K562 (cell line): ENCODE measurements around the gene GATC.

Experiments used
- CBFA2T3 ChIP-seq: fragments of 450-650 bp; IDR thresholded peaks from 2 replicates; pipeline ENCODE4 v1.6.1; 2017
- EZH2 ChIP-seq: IDR thresholded peaks from 2 replicates; pipeline ENCODE4 v1.6.1; 2012; ENCODE audit warnings: low read depth, mild to moderate bottlenecking, inconsistent platforms, low read length, borderline replicate concordance
- FOXA1 ChIP-seq: fragments of 450-650 bp; IDR thresholded peaks from 2 replicates; pipeline ENCODE4 v1.6.1; 2016; ENCODE audit warnings: mild to moderate bottlenecking, borderline replicate concordance
- FOXM1 ChIP-seq, 2 experiments: fragments of 450-650 bp in 1 of 2; sonication (generic) in 1 of 2; formaldehyde crosslinking in 1 of 2; IDR thresholded peaks; 2 replicates each; pipeline versions ENCODE4 v1.6.1 to v1.9.0; 2017 to 2022; ENCODE audit warnings: low read depth in 2 of 2, mild to moderate bottlenecking in 2 of 2, missing genetic modification reagents in 1 of 2, moderate library complexity in 1 of 2
- KDM1A ChIP-seq, 2 experiments: fragments of 450-650 bp; IDR thresholded peaks; 2 replicates each; pipeline ENCODE4 v1.6.1; 2016; ENCODE audit warnings: mild to moderate bottlenecking in 2 of 2
- KLF16 ChIP-seq: IDR thresholded peaks from 2 replicates; pipeline ENCODE4 v1.6.1; 2016; ENCODE audit warnings: antibody characterized with exemption
- MAFG ChIP-seq: fragments of 450-650 bp; conservative IDR thresholded peaks from 2 replicates; pipeline ENCODE4 v1.6.1; 2016; ENCODE audit warnings: missing genetic modification characterization, missing compliant biosample characterization
- NCOR1 ChIP-seq: fragments of 450-650 bp; IDR thresholded peaks from 2 replicates; pipeline ENCODE4 v1.6.1; 2016; ENCODE audit warnings: mild to moderate bottlenecking, moderate library complexity
- PML ChIP-seq: IDR thresholded peaks from 2 replicates; pipeline ENCODE4 v1.6.1; 2012; ENCODE audit warnings: low read length, inconsistent platforms
- ZMIZ1 ChIP-seq, 2 experiments: fragments of 150-350 bp in 1 of 2; IDR thresholded peaks; 2 replicates each; pipeline ENCODE4 v1.6.1; 2012 to 2016; ENCODE audit warnings: low read depth in 2 of 2, low read length in 2 of 2, mild to moderate bottlenecking in 1 of 2, moderate library complexity in 1 of 2
- ZNF830 ChIP-seq: fragments of 250-450 bp; sonication (Bioruptor Pico); IDR thresholded peaks from 2 replicates; pipeline ENCODE4 v1.5.0; 2021; ENCODE audit warnings: mild to moderate bottlenecking
- TF ChIP-seq, protein P1 (sequence below): sonication (generic); formaldehyde crosslinking; IDR thresholded peaks from 2 replicates; pipeline ENCODE4 v1.8.0; 2022; ENCODE audit warnings: missing genetic modification reagents, mild to moderate bottlenecking, moderate library complexity, borderline replicate concordance
- TF ChIP-seq, protein P2 (sequence below): fragments of 250-450 bp; sonication (Bioruptor Pico); IDR thresholded peaks from 2 replicates; pipeline ENCODE4 v1.5.0; 2021; ENCODE audit warnings: mild to moderate bottlenecking, moderate library complexity

DNA sequence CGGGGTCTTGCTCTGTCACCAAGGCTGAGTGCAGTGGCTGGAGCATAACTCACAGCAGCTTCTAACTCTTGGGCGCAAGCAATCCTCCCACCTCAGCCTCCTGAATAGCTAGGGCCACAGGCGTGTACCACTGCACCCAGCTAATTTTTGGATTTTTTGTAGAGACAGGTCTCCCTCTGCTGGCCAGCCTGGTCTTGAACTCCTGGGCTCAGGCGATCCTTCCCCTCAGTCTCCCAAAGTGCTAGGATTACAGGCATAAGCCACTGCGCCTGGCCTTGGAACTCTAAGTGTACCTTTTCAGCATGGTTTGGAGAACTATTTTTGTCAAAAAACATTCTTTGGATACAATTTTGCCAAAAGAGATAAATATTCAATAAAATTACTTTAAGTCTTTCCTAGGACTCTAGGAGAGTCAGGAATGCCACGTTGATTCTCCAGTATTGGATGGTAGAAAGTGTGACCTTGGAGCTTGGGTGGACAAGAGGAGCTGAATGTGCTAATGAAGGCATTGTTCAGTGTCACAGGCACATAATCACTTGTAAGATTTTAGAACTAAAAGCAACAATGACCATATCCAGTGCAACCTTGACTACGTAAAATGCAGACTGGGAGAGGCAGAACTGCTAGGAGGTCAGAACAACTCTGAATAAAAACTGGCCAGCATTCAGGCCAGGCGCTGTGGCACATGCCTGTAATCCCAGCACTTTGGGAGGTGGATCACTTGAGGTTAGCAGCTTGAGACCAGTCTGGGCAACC, 20.5 kb downstream of the GATC start:
- no peak for TF ChIP-seq FOXA1
- no peak for TF ChIP-seq FOXM1 (IDR thresholded peaks at IDR 0.05; ENCODE audit: low read depth)
- TF ChIP-seq FOXM1 (CRISPR knock-in tag; IDR thresholded peaks at IDR 0.05; ENCODE audit: low read depth): no peak
- TF ChIP-seq KDM1A (IDR thresholded peaks at IDR 0.05): no peak
- no peak for TF ChIP-seq ZMIZ1 (IDR thresholded peaks at IDR 0.05; ENCODE audit: low read depth in 2 of 2, low read length in 2 of 2)
- TF ChIP-seq KLF16: no peak
- no peak for TF ChIP-seq NCOR1
- no peak for TF ChIP-seq ZNF830 (CRISPR knock-in tag)
- TF ChIP-seq MAFG (tag): no peak
- no peak for TF ChIP-seq CBFA2T3
- TF ChIP-seq, protein P1, sequence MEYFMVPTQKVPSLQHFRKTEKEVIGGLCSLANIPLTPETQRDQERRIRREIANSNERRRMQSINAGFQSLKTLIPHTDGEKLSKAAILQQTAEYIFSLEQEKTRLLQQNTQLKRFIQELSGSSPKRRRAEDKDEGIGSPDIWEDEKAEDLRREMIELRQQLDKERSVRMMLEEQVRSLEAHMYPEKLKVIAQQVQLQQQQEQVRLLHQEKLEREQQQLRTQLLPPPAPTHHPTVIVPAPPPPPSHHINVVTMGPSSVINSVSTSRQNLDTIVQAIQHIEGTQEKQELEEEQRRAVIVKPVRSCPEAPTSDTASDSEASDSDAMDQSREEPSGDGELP: no peak
- no peak for TF ChIP-seq PML
- no peak for TF ChIP-seq EZH2
- TF ChIP-seq, protein P2, sequence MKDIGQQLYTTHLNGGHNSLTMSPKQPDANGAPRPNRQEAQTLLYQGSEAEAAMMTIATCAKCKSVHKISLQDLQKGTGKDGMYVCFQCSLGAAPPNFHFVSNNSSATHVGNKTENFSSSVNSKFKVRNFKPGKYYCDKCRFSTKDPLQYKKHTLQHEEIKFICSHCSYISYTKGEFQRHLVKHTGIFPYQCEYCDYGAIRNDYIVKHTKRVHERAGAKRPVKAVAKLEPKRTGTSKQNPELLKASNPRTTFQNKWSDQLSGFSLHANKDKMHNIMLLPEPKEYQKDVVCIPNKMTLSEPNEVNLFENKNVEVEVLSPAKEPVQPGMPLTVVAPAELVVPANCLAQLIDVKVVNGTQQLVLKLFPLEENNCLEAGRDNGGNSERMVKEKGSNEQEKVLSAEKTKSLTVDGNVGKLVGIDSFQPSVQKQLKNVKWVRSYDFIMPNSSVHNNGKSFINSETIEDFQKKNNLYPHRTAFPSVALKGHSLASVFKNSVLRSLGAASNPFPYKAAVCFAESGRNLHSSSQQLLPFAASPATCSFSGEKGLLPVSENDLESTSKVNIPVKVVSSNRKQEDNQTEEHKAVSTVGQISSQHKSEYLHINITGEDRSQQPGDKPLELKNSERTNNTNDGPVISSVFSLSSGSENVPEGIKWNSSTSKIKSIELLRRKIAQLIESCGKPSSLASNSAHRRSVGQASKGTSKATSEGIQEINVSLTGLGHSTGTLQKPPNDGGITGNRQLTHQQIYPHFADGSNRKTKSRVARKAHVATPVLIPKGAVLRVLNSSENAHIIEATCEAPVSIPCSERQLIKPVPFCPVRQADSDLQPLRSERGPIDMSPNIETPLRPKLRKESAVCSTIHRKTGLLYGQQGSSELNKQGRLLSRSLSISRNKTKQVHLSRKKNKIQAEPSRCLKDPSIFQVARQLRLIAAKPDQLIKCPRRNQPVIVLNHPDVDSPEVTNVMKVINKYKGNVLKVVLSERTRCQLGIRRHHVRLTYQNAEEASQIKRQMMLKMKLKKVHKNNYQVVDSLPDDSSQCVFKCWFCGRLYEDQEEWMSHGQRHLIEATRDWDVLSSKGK (CRISPR knock-in tag): no peak
